ENCODE measurements around the gene WNK2. TPM values are rescaled to one million over a fixed set of nuclear protein-coding genes. Genes with fewer than 3 reads are reported as not detected.

Gene WNK2
- total and polyA plus RNA-seq, 2 of the 4 experiments (the other 2 are of a cell fraction) = not detected

DNA sequence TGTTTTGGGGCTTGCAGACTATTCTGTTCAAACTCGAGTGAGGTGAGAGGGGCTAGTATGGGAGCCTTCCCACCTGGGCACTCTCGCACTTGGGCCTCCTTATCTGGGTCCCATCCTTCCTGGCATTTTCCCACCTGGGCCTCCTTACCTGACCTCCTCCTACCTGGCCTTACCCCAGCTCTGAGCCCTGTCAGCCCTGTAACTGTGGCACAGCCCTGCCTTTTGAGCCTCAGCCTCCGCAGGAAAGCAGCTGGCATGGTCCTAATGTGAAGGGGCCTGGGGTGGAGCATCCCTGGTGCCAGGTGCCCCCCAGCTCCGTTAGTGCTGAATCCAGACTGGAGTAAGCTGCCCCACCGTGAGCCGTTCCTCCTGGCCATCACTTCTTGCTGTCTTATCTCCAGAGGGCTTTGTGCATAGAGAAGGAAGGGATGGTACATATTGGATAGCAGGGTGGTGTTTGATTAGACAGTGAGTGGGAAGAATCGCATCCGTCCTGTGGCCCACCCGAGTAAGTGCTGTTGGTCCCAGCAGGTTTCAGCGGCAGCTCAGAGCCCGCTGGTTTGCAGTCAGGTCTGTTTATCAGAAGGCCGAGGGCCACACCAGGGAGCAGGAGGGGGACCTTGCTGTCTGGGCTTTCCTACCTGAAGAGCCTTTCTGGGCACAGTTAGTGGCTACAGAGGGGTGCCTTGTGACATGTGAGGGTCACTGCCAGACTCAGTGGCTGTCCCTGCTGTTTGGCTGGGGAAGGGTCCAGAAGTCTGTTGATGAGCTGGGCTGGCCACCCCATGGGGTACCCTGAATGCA lies 76.5 kb downstream of the WNK2 start:
- no peak overlapping the region for H3K18ac ChIP-seq (ENCODE audit: low read depth, low read length)
- H4K20me1 ChIP-seq (ENCODE audit: insufficient read depth, low read length) = no peaks in the 10 kb centered on the region
- POLR2A ChIA-PET (ENCODE audit: unreplicated experiment) = no interaction called here
- no peaks in the 10 kb centered on the region for H3K4me1 ChIP-seq (ENCODE audit: control insufficient read depth, insufficient read depth, low read length)
- peaks cover 6% of the 10 kb centered on the region; the same call in 1 of the 2 replicates for H3K27me3 ChIP-seq (ENCODE audit: control insufficient read depth, insufficient read depth, low read length)
- H3K4me2 ChIP-seq (ENCODE audit: low read depth, low read length) = no peak overlapping the region
- H3K9me1 ChIP-seq (ENCODE audit: insufficient read depth, low read length) = no peaks in the 10 kb centered on the region
- H3K27ac ChIP-seq (ENCODE audit: insufficient read depth, low read length) = no peak overlapping the region
- H2AK5ac ChIP-seq (ENCODE audit: low read depth, low read length) = no peak overlapping the region
- no peak overlapping the region for H4K5ac ChIP-seq (ENCODE audit: low read depth, low read length)
- no peaks in the 10 kb centered on the region for H3K79me1 ChIP-seq (ENCODE audit: low read depth in 1 of 2, low read length in 2 of 2)
- H3K14ac ChIP-seq (replicated peaks; ENCODE audit: low read depth, low read length) = no peak overlapping the region
- no peak overlapping the region for H2BK15ac ChIP-seq (ENCODE audit: low read depth, low read length)
- no peak overlapping the region for H3K23ac ChIP-seq (ENCODE audit: low read depth, low read length)
- no peaks in the 10 kb centered on the region for H3K9me3 ChIP-seq (ENCODE audit: control insufficient read depth, insufficient read depth, low read length)
- 33% methylated on average over 1 of the region's 12 CpGs; no CpG with 5 or more reads in 1 of the 2 experiments for WGBS, 2 experiments (ENCODE audit: extremely low coverage in 2 of 2, insufficient read length in 1 of 2)
- H2BK20ac ChIP-seq (ENCODE audit: low read depth, low read length) = no peak overlapping the region
- H3K36me3 ChIP-seq (ENCODE audit: control insufficient read depth, insufficient read depth, low read length) = no peaks in the 10 kb centered on the region
- H3K56ac ChIP-seq (ENCODE audit: extremely low read depth, insufficient read depth, low read length) = no peak overlapping the region
- dilution Hi-C loops (cut with HindIII; ENCODE audit: low sequenced_read_pairs, unreplicated experiment) = no loop called here
- no peak overlapping the region for H4K8ac ChIP-seq (ENCODE audit: low read depth in 2 of 2, low read length in 2 of 2)
- no peak overlapping the region for H3K4me3 ChIP-seq (ENCODE audit: insufficient read depth, low read depth, low read length)
- CTCF ChIA-PET = interaction anchor here (0.7 kb wide), 1 partner anchor 95 kb away, joined by 3 read pairs; no protein-coding TSS in a partner anchor
- DNase-seq (no peak), ATAC-seq (ENCODE audit: low read depth) (no peak)
- no peak overlapping the region for H2BK120ac ChIP-seq (ENCODE audit: low read depth, low read length)
- in situ Hi-C loops (cut with MboI; ENCODE audit: low sequenced_read_pairs) = no loop called here
- H2AK9ac ChIP-seq (replicated peaks; ENCODE audit: low read depth, low read length, poor library complexity) = no peak overlapping the region
- BruUV-seq (replicated peaks) = no TSS peak
- H2BK5ac ChIP-seq (ENCODE audit: low read depth, low read length, poor library complexity, severe bottlenecking) = no peak overlapping the region
- H3K9ac ChIP-seq (ENCODE audit: low read depth, low read length) = no peak overlapping the region
- no peak overlapping the region for H3K4ac ChIP-seq (ENCODE audit: low read depth, low read length)
- no peak overlapping the region for H4K91ac ChIP-seq (ENCODE audit: insufficient read depth, low read depth, low read length)
- intact Hi-C loops (cut with micrococcal nuclease) = no loop called here
- no peak overlapping the region for H2AFZ ChIP-seq (replicated peaks; ENCODE audit: low read length, poor library complexity)
- TF ChIP-seq FOS (IDR thresholded peaks at IDR 0.05; ENCODE audit: low read depth, low read length) (no peak), NFE2L2 (IDR thresholded peaks at IDR 0.05; ENCODE audit: low read depth, low read length) (no peak), POLR2A (IDR thresholded peaks at IDR 0.05; ENCODE audit: low read depth, low read length) (no peak), BHLHE40 (IDR thresholded peaks at IDR 0.05; ENCODE audit: low read depth, low read length) (no peak), SMC3 (IDR thresholded peaks at IDR 0.05; ENCODE audit: low read depth, low read length) (no peak), RFX5 (IDR thresholded peaks at IDR 0.05; ENCODE audit: low read depth, low read length) (no peak), CEBPB (IDR thresholded peaks at IDR 0.05; ENCODE audit: low read depth, low read length) (no peak), USF2 (IDR thresholded peaks at IDR 0.05; ENCODE audit: low read depth, low read length) (no peak), RCOR1 (IDR thresholded peaks at IDR 0.05; ENCODE audit: insufficient replicate concordance, low read length) (no peak), RAD21 (IDR thresholded peaks at IDR 0.05; ENCODE audit: low read length) (no peak), MAFK (IDR thresholded peaks at IDR 0.05; ENCODE audit: low read depth, low read length) (no peak), CHD1 (IDR thresholded peaks at IDR 0.05; ENCODE audit: low read depth, low read length) (no peak), ELK1 (IDR thresholded peaks at IDR 0.05; ENCODE audit: borderline replicate concordance, low read depth, low read length) (no peak), MAZ (IDR thresholded peaks at IDR 0.05; ENCODE audit: borderline replicate concordance, low read depth, low read length) (no peak), MXI1 (IDR thresholded peaks at IDR 0.05; ENCODE audit: borderline replicate concordance, low read depth, low read length) (no peak)

Data from IMR-90 (cell line).